A204.1 (cell line): ENCODE measurements around the gene TRPV6.

ENCODE experiments used
- FAIRE-seq: peaks from 2 replicates; lab custom pipeline; 2012; peaks lifted over from hg19 to GRCh38; lab: Jason Lieb, UNC

The TRPV6 gene

GRCh38 chr7:142883145-142883544, 2.4 kb downstream of the TRPV6 start:
- FAIRE-seq, result no peak

GRCh38 chr7:142882338-142882678, 3.2 kb downstream of the TRPV6 start:
- no peak for FAIRE-seq

GRCh38 chr7:142881586-142882337, 3.8 kb downstream of the TRPV6 start:
- FAIRE-seq, result no peak

GRCh38 chr7:142880876-142881505, 4.6 kb downstream of the TRPV6 start:
- FAIRE-seq, result no peak

GRCh38 chr7:142879060-142879459, 6.5 kb downstream of the TRPV6 start:
- FAIRE-seq, result no peak

GRCh38 chr7:142878315-142878714, 7.2 kb downstream of the TRPV6 start:
- no peak for FAIRE-seq

GRCh38 chr7:142876991-142877910, 8.3 kb downstream of the TRPV6 start:
- no peak for FAIRE-seq

- FAIRE-seq, result no peak
Observed at GRCh38 chr7:142876236-142876960, 9.1 kb downstream of the TRPV6 start.

GRCh38 chr7:142875456-142875855, 10.1 kb downstream of the TRPV6 start:
- FAIRE-seq, result no peak

GRCh38 chr7:142874837-142875236, 10.7 kb downstream of the TRPV6 start:
- no peak for FAIRE-seq

- no peak for FAIRE-seq
Observed at GRCh38 chr7:142874409-142874808, 11.1 kb downstream of the TRPV6 start.

- no peak for FAIRE-seq
Observed at GRCh38 chr7:142873871-142874270, 11.7 kb downstream of the TRPV6 start.

- FAIRE-seq, result no peak
Observed at GRCh38 chr7:142873281-142873784, 12.2 kb downstream of the TRPV6 start.

GRCh38 chr7:142872106-142872675, 13.4 kb downstream of the TRPV6 start:
- no peak for FAIRE-seq

GRCh38 chr7:142871260-142872105, 14.1 kb downstream of the TRPV6 start:
- no peak for FAIRE-seq

GRCh38 chr7:142870566-142871259, 14.8 kb downstream of the TRPV6 start:
- FAIRE-seq, result no peak

- FAIRE-seq, result no peak
Observed at GRCh38 chr7:142870147-142870559, 15.4 kb downstream of the TRPV6 start.

GRCh38 chr7:142869434-142869833, 16.1 kb downstream of the TRPV6 start:
- FAIRE-seq, result no peak

GRCh38 chr7:142868986-142869415, 16.5 kb downstream of the TRPV6 start:
- no peak for FAIRE-seq
